GM21529 (cell line): Measurements from ENCODE around the gene FOXL2.
"Not testable (repeated sequence)": the region's sequence is repeated elsewhere in the genome, so short reads cannot be mapped to it uniquely, and the experiment has no call there.

Source experiments
- ATAC-seq: cut with Tn5 transposase; IDR thresholded peaks from one replicate; pipeline ENCODE4 v1.9.1; 2021; ENCODE audit not compliant: unreplicated experiment

FOXL2 gene

GRCh38 chr3:138933068-138933668 is 13.8 kb downstream of the FOXL2 start:
- ATAC-seq = no peak

- ATAC-seq = no peak
Measured at GRCh38 chr3:138928727-138929372, 18.1 kb downstream of the FOXL2 start.

- ATAC-seq = peak; percentile 82
Measured at GRCh38 chr3:138923531-138923994, 23.4 kb downstream of the FOXL2 start.

- ATAC-seq = not testable (repeated sequence)
Measured at GRCh38 chr3:138922400-138922799, 24.5 kb downstream of the FOXL2 start.

GRCh38 chr3:138921316-138922292 is 25.3 kb downstream of the FOXL2 start:
- ATAC-seq = no peak

GRCh38 chr3:138919325-138919724 is 27.6 kb downstream of the FOXL2 start:
- no peak for ATAC-seq

GRCh38 chr3:138916824-138917223 is 30.1 kb downstream of the FOXL2 start:
- no peak for ATAC-seq

GRCh38 chr3:138915503-138916498 is 31.1 kb downstream of the FOXL2 start:
- peak; percentile 85 for ATAC-seq

- ATAC-seq = peak; percentile 21
Measured at GRCh38 chr3:138914870-138915502, 32.0 kb downstream of the FOXL2 start.

- ATAC-seq = no peak
Measured at GRCh38 chr3:138913766-138914165, 33.2 kb downstream of the FOXL2 start.

- no peak for ATAC-seq
Measured at GRCh38 chr3:138912237-138912636, 34.7 kb downstream of the FOXL2 start.

GRCh38 chr3:138911621-138912020 is 35.3 kb downstream of the FOXL2 start:
- no peak for ATAC-seq

- ATAC-seq = no peak
Measured at GRCh38 chr3:138909904-138910303, 37.0 kb downstream of the FOXL2 start.

GRCh38 chr3:138908846-138909245 is 38.1 kb downstream of the FOXL2 start:
- ATAC-seq = no peak

- ATAC-seq = no peak
Measured at GRCh38 chr3:138907539-138907938, 39.4 kb downstream of the FOXL2 start.

- ATAC-seq = no peak
Measured at GRCh38 chr3:138902171-138902570, 44.8 kb downstream of the FOXL2 start.

GRCh38 chr3:138901567-138901966 is 45.4 kb downstream of the FOXL2 start:
- ATAC-seq = no peak

GRCh38 chr3:138899351-138899991 is 47.5 kb downstream of the FOXL2 start:
- no peak for ATAC-seq

- ATAC-seq = no peak
Measured at GRCh38 chr3:138898708-138899107, 48.2 kb downstream of the FOXL2 start.
